Hepatocyte (in vitro differentiated cells): ENCODE measurements around the gene PDLIM7.

Experiments
- EZH2phosphoT487 ChIP-seq: fragments of 200-600 bp; sonication (generic); IDR thresholded peaks from one replicate; pipeline ENCODE4 v1.6.1; 2018; ENCODE audit warnings: antibody characterized with exemption, mild to moderate bottlenecking, low read depth, moderate library complexity; ENCODE audit not compliant: unreplicated experiment, severe bottlenecking
- TF ChIP-seq, protein P1 (sequence below): fragments of 200-600 bp; sonication (generic); IDR thresholded peaks from 2 replicates; pipeline ENCODE4 v1.5.1; 2016; ENCODE audit warnings: antibody characterized with exemption, mild to moderate bottlenecking; ENCODE audit not compliant: poor library complexity

DNA sequence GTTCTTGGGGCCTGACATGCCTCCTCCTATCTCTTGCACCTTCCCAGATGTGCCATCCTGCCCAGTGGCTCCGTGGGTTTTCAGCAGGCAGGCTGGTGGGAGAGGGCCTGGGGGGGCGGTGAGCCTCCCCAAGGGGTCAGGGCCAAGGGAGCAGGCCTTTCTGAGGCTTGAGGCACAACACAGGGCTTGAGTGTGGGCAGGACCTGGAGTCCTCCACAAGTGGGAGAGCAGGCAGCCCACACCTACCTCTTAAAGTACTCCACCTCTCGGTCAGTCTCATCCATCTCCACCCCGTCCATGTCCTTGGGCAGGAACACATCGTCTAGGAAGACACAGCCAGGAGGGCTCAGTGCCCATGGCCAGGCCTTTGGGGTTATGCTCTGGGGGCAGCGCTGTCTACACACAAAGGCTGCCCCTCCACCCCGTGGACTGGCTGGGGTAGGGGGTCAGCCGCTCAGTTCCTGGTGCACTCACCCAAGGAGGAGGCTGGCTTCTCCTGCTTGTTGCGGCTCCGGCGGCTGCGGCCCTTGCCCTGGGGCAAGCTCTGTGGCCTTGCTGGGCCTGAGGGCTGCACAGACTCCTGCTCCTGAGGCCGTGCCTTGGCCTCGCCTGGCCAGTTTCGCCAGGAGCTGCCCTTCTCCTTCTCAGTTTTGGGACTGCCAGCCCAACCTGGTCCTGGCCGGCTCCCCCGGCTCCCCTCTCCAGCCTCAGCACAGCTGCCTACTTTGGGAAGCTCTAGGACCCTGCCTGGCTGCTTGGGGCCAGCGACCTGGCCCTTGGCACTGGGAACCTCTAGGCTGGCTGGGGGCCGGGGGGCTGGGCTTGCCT lies 26.5 kb upstream of the PDLIM7 start:
- TF ChIP-seq EZH2phosphoT487 = no peak
- TF ChIP-seq, protein P1, sequence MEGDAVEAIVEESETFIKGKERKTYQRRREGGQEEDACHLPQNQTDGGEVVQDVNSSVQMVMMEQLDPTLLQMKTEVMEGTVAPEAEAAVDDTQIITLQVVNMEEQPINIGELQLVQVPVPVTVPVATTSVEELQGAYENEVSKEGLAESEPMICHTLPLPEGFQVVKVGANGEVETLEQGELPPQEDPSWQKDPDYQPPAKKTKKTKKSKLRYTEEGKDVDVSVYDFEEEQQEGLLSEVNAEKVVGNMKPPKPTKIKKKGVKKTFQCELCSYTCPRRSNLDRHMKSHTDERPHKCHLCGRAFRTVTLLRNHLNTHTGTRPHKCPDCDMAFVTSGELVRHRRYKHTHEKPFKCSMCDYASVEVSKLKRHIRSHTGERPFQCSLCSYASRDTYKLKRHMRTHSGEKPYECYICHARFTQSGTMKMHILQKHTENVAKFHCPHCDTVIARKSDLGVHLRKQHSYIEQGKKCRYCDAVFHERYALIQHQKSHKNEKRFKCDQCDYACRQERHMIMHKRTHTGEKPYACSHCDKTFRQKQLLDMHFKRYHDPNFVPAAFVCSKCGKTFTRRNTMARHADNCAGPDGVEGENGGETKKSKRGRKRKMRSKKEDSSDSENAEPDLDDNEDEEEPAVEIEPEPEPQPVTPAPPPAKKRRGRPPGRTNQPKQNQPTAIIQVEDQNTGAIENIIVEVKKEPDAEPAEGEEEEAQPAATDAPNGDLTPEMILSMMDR = no peak
